Loucy (cell line): Measurements from ENCODE around the gene OR10J4.

ENCODE experiments used
- H2AFZ ChIP-seq: fragments of 200-600 bp; sonication (generic); 2 replicates; pipeline ENCODE4 v1.6.0; 2016; ENCODE audit warnings: antibody characterized with exemption, mild to moderate bottlenecking, low read length, moderate library complexity
- H3F3A ChIP-seq: fragments of 200-600 bp; 2 replicates; pipeline ENCODE4 v1.6.0; 2016; ENCODE audit warnings: antibody characterized with exemption, low read depth, mild to moderate bottlenecking
- H3K27me3 ChIP-seq: fragments of 200-600 bp; sonication (generic); 2 replicates; pipeline ENCODE4 v1.6.1; 2014; ENCODE audit warnings: low read length, mild to moderate bottlenecking; ENCODE audit not compliant: insufficient read depth, poor library complexity, severe bottlenecking
- H3K36me3 ChIP-seq: fragments of 200-600 bp; sonication (generic); 2 replicates; pipeline ENCODE4 v1.6.1; 2016; ENCODE audit warnings: low read length; ENCODE audit not compliant: insufficient read depth
- H3K4me1 ChIP-seq: fragments of 200-600 bp; sonication (generic); 2 replicates; pipeline ENCODE4 v1.5.1; 2014; ENCODE audit warnings: low read length, mild to moderate bottlenecking; ENCODE audit not compliant: insufficient read depth, poor library complexity, severe bottlenecking
- H3K4me2 ChIP-seq: fragments of 200-600 bp; sonication (generic); 2 replicates; pipeline ENCODE4 v1.6.0; 2014; ENCODE audit warnings: antibody characterized with exemption, low read length, low read depth, mild to moderate bottlenecking; ENCODE audit not compliant: poor library complexity, severe bottlenecking
- H3K4me3 ChIP-seq: fragments of 200-600 bp; sonication (generic); 2 replicates; pipeline ENCODE4 v1.5.1; 2014; ENCODE audit warnings: low read length, mild to moderate bottlenecking, mixed read lengths; ENCODE audit not compliant: poor library complexity, severe bottlenecking
- H3K79me2 ChIP-seq: fragments of 200-600 bp; sonication (generic); 2 replicates; pipeline ENCODE4 v1.6.1; 2014; ENCODE audit warnings: low read length; ENCODE audit not compliant: insufficient read depth
- H3K9ac ChIP-seq: fragments of 200-600 bp; sonication (generic); 2 replicates; pipeline ENCODE4 v1.6.0; 2014; ENCODE audit warnings: mild to moderate bottlenecking, low read depth, low read length, moderate library complexity; ENCODE audit not compliant: poor library complexity, severe bottlenecking
- H3K9me2 ChIP-seq: fragments of 200-600 bp; sonication (generic); replicated peaks from 2 replicates; pipeline ENCODE4 v1.6.1; 2016; ENCODE audit warnings: low read depth, low read length, mixed read lengths
- H3K9me3 ChIP-seq: fragments of 200-600 bp; sonication (generic); 2 replicates; pipeline ENCODE4 v1.6.1; 2014; ENCODE audit warnings: mild to moderate bottlenecking, antibody characterized with exemption, low read length, low read depth; ENCODE audit not compliant: insufficient read depth
- H4K20me1 ChIP-seq: fragments of 200-600 bp; sonication (generic); 2 replicates; pipeline ENCODE4 v1.6.0; 2014; ENCODE audit warnings: antibody characterized with exemption, low read length, mild to moderate bottlenecking; ENCODE audit not compliant: insufficient read depth, poor library complexity, severe bottlenecking
- CTCF ChIP-seq: fragments of 200-600 bp; sonication (generic); conservative IDR thresholded peaks from 2 replicates; pipeline ENCODE4 v1.5.1; 2014; ENCODE audit warnings: mild to moderate bottlenecking, antibody characterized with exemption, low read length
- EZH2phosphoT487 ChIP-seq: fragments of 200-600 bp; IDR thresholded peaks from 2 replicates; pipeline ENCODE4 v1.6.1; 2018; ENCODE audit warnings: antibody characterized with exemption, mild to moderate bottlenecking, moderate library complexity, borderline replicate concordance

OR10J4 gene

DNA sequence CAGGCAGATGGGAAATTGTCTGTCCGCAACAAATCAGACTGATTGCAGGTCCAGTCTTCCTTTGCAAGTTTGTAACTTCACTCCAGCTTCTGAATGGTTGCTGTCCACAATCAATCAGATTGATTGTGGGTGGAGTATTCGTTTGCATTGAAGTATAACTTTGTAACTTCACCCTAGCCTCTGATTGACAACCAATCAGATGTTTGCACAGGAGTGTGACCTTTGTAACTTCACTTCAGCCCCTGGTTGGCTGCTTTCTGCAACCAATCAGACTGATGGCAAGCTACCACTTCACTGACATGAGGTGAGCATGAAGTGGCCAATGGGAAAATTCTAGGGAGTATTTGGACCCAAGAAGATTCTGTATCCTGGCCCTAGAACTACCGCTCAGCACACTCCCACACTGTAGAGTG is 33.2 kb downstream of the OR10J4 start:
- 0 out of 2 replicates have a peak, but pooled peaks cover 5% of the 10 kb centered on the region for H3K9me3 ChIP-seq
- no peaks in the 10 kb centered on the region for H3F3A ChIP-seq
- no peak overlapping the region for H3K4me2 ChIP-seq
- no peaks in the 10 kb centered on the region for H3K79me2 ChIP-seq
- H3K4me1 ChIP-seq, result no peaks in the 10 kb centered on the region
- H3K9ac ChIP-seq, result no peak overlapping the region
- no peak overlapping the region for H3K4me3 ChIP-seq
- no peaks in the 10 kb centered on the region for H3K9me2 ChIP-seq
- no peaks in the 10 kb centered on the region for H4K20me1 ChIP-seq
- no peaks in the 10 kb centered on the region for H3K36me3 ChIP-seq
- no peak overlapping the region for H2AFZ ChIP-seq
- no peaks in the 10 kb centered on the region for H3K27me3 ChIP-seq
- TF ChIP-seq EZH2phosphoT487, result no peak
- no peak for TF ChIP-seq CTCF

DNA sequence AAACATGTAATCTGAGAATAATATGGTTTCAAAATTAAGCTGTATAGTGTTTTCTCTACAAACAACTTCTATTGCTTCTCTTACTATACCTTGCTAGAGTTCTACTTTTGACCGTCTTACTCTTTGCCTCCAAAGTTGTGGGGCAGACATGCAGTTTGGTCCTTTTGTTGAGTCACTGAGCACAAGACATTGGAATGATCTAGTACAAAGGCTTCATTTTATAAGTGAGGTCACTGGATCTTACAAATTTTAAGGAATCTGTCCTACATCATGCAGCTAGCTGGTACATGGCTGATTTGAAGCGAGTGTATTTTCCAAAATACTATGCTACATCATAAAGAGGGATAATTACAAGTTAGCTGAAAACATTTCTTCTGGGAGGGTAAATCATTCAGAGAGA is 36.3 kb downstream of the OR10J4 start:
- H3K27me3 ChIP-seq, result no peaks in the 10 kb centered on the region
- H2AFZ ChIP-seq, result no peak overlapping the region
- H3K9ac ChIP-seq, result no peak overlapping the region
- no peak overlapping the region for H3K4me3 ChIP-seq
- no peaks in the 10 kb centered on the region for H4K20me1 ChIP-seq
- no peaks in the 10 kb centered on the region for H3K36me3 ChIP-seq
- TF ChIP-seq CTCF, result no peak
- H3K4me2 ChIP-seq, result no peak overlapping the region
- no peaks in the 10 kb centered on the region for H3K9me3 ChIP-seq
- no peaks in the 10 kb centered on the region for H3K9me2 ChIP-seq
- H3K4me1 ChIP-seq, result no peaks in the 10 kb centered on the region
- no peaks in the 10 kb centered on the region for H3K79me2 ChIP-seq
- H3F3A ChIP-seq, result no peaks in the 10 kb centered on the region

DNA sequence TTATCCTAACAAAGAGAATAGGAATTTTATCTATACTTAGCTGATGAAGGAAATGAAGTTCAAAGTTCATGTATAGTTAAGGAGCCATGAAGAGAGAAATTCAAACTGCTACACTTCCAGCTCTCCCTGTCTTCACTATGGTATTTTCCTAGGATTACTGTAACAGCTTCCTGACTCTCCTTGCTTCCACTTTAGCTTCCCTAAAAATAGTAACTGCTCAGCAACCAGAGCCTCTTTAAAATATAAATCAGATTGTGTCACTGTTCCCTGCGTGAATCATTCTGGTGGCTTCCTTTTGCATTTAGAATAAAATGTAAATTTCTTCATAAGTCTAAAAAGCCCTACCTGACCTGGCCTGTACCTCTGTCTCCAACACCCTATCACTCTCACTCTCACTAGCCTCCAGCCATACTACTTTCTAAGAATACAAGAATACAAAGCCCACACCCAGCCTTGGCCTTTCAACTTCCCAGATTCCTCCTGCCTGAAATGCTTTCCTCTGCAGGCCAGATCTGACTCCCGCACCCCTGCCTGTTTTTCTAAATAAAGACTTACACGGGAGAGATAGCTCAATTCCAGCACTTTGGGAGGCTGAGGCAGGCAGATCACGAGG is 38.0 kb downstream of the OR10J4 start:
- TF ChIP-seq EZH2phosphoT487 (no peak), CTCF (no peak)
- H3K79me2 ChIP-seq, result no peaks in the 10 kb centered on the region
- H3K9me3 ChIP-seq, result no peaks in the 10 kb centered on the region
- H2AFZ ChIP-seq, result no peak overlapping the region
- H3K36me3 ChIP-seq, result no peaks in the 10 kb centered on the region
- H3K4me1 ChIP-seq, result no peaks in the 10 kb centered on the region
- no peaks in the 10 kb centered on the region for H3K9me2 ChIP-seq
- H4K20me1 ChIP-seq, result no peaks in the 10 kb centered on the region
- H3K9ac ChIP-seq, result no peak overlapping the region
- no peaks in the 10 kb centered on the region for H3K27me3 ChIP-seq
- H3K4me2 ChIP-seq, result no peak overlapping the region
- no peaks in the 10 kb centered on the region for H3F3A ChIP-seq
- no peak overlapping the region for H3K4me3 ChIP-seq
